ENCODE results near the gene PLSCR4.

The PLSCR4 gene

DNA sequence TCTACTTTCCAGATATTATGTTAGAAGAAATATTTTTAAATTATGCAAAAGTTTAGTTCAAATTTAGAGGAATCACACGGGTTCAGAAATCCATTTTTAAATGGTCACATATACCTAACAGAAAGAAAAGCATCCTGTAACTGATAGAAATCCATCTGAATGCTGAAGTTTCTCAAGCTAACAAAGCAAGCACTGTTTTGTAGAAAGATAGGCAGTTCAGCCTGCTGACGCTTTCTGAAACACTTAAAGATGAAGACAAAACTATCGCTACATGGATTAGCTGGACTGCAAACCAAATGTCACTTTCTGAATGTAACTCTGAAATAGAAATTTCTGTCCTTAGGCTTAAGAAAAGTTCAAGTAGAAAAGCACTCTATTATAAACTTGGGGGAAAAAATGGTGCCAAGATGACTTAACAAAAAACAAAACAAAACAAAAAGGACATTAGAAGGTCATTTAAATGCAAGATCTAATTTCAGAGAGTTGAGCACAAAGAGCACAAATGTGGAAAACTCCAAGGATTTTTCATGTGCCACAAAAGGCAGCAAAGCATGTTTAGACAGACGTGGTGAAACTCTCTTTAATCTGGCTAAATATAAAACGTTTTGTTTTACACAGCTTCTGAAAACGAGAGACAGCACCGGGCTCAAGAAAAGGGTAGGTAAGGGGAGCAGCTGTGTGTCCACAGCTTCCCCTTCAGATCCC is 91.1 kb downstream of the PLSCR4 start:
- no peak for DNase-seq

DNA sequence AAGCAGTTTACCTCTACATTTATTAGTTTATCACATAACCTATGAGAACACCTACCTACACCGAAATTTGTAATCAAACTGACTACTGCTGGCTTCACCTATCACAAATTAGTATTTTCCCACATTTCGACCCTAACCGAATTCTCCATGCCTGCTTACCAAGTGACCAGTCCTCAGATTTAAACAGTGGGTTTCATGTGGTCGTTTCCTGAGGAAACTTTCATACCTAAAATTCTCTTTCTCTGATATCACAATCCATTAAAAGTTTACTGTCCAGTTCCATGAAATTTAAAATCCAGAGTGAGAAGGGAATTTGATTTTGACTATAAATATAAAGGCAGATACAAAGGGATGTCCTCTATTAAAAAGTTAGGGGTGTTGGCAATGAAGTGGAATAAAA is 91.9 kb downstream of the PLSCR4 start:
- DNase-seq, result no peak

- DNase-seq, result no peak
Measured at GRCh38 chr3:146157325-146158060, 93.4 kb downstream of the PLSCR4 start.

DNA sequence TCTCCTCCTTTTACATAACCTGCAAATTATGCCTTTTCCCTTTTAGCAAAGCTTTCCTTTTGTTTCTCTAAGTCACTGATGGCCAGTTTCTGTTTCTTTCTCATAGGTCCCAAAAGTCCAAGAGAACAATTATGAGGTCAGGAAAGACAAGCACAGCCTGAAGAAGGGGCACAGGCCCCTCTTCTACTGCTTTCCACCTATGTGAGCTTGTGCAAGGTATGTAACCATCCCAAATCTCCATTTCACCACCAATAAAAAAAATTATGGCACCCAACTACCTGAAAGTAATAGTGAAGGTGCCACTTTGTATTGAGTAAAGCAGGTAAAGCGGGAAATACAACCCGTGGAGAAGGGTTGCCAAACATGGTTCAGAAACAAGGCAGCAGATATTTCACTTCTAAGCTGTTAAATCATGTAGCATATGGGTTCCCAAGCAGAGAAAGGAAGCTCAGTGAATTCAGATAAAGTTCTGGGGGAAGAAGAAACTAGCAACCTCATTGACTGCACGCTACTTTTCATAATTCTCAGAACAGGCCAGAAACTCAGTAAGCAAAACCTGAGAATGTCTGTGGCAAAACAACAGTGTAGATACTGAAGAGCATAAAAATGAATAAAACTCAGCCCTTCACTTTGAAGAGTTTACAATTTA is 94.1 kb downstream of the PLSCR4 start:
- DNase-seq, result no peak

- DNase-seq, result no peak
Measured at GRCh38 chr3:146156095-146156494, 94.8 kb downstream of the PLSCR4 start.

- DNase-seq, result no peak
Measured at GRCh38 chr3:146154995-146155394, 95.9 kb downstream of the PLSCR4 start.

DNA sequence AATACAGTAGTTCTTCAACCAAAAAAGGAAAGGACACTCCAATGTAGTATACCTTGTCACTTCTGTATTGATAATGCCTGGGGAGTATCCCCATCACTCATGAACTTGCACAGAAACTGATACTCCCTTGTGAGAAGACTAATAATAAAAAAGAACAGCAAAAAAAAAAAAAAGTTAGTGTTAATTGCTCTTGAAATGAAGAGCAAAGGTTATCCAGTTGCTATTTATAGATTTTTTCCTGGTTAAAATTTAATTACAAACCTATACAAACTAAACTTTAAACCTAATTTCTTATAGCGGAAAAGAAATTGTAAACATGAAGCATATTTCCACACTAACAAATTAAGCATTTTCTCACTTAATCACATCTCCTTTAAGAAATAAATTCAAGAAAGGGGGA is 96.6 kb downstream of the PLSCR4 start:
- no peak for DNase-seq

- no peak for DNase-seq
Measured at GRCh38 chr3:146153429-146153828, 97.5 kb downstream of the PLSCR4 start.

DNA sequence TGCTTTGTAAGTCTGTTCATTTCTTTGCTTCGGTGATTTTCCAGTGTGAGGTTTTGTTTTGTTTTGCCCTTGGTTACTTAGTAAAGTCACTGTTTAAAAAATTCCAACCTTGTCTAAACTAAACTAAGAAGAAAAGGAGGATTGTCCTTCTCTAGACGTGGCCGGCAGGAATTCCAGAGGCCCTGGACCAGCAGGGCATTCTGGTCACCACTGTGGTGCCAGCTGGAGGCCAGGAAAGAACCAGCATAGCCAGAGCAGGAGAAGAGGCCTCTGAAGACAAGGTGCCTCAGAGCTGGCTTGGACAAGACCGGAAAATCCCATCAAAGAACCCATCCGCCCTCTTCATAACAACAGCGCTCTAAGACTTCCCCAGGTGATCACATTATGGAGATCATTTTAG is 98.1 kb downstream of the PLSCR4 start:
- DNase-seq, result no peak

DNA sequence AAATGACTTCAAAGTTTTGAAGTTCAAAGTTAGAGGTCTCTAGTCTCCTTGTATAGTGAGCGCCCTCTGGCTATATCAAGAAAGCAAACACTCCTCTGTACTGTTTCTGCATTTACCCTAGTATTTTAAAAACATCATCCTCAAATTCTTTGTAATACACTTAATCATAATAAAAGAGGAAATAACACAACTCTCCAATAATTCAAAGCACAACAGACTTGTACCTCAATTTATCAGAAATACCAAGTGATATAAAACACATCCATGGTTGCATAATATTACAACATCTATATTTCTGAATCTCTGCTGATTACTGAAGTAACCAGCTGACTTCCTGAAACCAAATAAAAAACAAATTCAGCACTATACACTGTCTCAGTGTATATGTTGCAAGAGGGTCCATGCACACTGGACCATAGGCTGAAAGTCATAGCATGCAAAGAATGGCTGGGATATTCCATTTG is 102.4 kb downstream of the PLSCR4 start:
- no peak for DNase-seq

GRCh38 chr3:146145642-146146041 is 105.3 kb downstream of the PLSCR4 start:
- DNase-seq, result no peak

GRCh38 chr3:146142757-146143156 is 108.1 kb downstream of the PLSCR4 start:
- no peak for DNase-seq

Measured in NCI-H1417 treated with DMSO at 0.1 percent for 48 hours (cell line).